Germinal center (tissue), 1 donor: ENCODE results near the gene ADAM33.

ENCODE experiments used
- DNase-seq: peaks from one replicate; pipeline ENCODE4 v3.0.0; 2012; ENCODE audit warnings: mixed read lengths, low spot score

The ADAM33 gene

GRCh38 chr20:3646067-3646440 lies 35.8 kb downstream of the ADAM33 start:
- no peak for DNase-seq

- DNase-seq: no peak
Observed at GRCh38 chr20:3645309-3646066, 36.3 kb downstream of the ADAM33 start.

- DNase-seq: no peak
Observed at GRCh38 chr20:3640259-3640658, 41.6 kb downstream of the ADAM33 start.

- DNase-seq: no peak
Observed at GRCh38 chr20:3635346-3635745, 46.5 kb downstream of the ADAM33 start.

- no peak for DNase-seq
Observed at GRCh38 chr20:3633913-3634478, 47.8 kb downstream of the ADAM33 start.

GRCh38 chr20:3632311-3633004 lies 49.4 kb downstream of the ADAM33 start:
- no peak for DNase-seq

- no peak for DNase-seq
Observed at GRCh38 chr20:3631534-3631933, 50.3 kb downstream of the ADAM33 start.

- DNase-seq: no peak
Observed at GRCh38 chr20:3630429-3630828, 51.4 kb downstream of the ADAM33 start.

GRCh38 chr20:3629893-3630292 lies 51.9 kb downstream of the ADAM33 start:
- no peak for DNase-seq

- DNase-seq: no peak
Observed at GRCh38 chr20:3628502-3629314, 53.1 kb downstream of the ADAM33 start.

- no peak for DNase-seq
Observed at GRCh38 chr20:3627476-3627875, 54.3 kb downstream of the ADAM33 start.

GRCh38 chr20:3622406-3622805 lies 59.4 kb downstream of the ADAM33 start:
- no peak for DNase-seq

- DNase-seq: no peak
Observed at GRCh38 chr20:3621111-3621510, 60.7 kb downstream of the ADAM33 start.
